ENCODE data around the gene SERPING1. TPM values are rescaled to one million over a fixed set of nuclear protein-coding genes. Genes with fewer than 3 reads are reported as not detected.

SERPING1 gene
- total RNA-seq, 1 donor from 2014 or later: 471 TPM

DNA sequence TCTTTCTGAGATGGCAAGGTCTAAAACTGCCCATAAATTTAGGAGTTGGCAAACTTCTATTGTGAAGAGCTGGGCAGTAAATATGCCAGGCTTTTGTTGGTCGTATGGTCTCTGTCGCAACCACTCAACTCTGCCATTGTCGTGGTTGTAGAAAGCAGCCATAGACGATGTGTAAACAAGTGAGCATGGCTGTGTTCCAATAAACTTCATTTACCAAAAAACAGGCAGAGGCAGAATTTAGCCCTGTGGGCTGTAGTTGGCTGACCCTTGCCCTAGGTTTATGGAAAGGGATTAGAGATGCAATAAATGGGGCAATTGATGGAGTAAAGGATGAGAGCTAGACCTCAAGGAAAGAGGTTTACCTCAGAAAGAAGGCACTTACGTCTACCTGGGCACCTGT, 34.6 kb downstream of the SERPING1 start:
- Histone ChIP-seq H3K9me3 (no peaks in the 10 kb centered on the region), H3K27me3 (ENCODE audit: low read depth) (no peaks in the 10 kb centered on the region), H3K4me1 (no peaks in the 10 kb centered on the region), H3K27ac (no peak overlapping the region), H3K36me3 (no peaks in the 10 kb centered on the region), H3K4me3 (no peak overlapping the region)
- no peak for ATAC-seq
- TF ChIP-seq, protein P1, sequence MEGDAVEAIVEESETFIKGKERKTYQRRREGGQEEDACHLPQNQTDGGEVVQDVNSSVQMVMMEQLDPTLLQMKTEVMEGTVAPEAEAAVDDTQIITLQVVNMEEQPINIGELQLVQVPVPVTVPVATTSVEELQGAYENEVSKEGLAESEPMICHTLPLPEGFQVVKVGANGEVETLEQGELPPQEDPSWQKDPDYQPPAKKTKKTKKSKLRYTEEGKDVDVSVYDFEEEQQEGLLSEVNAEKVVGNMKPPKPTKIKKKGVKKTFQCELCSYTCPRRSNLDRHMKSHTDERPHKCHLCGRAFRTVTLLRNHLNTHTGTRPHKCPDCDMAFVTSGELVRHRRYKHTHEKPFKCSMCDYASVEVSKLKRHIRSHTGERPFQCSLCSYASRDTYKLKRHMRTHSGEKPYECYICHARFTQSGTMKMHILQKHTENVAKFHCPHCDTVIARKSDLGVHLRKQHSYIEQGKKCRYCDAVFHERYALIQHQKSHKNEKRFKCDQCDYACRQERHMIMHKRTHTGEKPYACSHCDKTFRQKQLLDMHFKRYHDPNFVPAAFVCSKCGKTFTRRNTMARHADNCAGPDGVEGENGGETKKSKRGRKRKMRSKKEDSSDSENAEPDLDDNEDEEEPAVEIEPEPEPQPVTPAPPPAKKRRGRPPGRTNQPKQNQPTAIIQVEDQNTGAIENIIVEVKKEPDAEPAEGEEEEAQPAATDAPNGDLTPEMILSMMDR (IDR thresholded peaks at IDR 0.05): no peak
- intact Hi-C loops (cut with DNase I): no loop called here
- no peak for DNase-seq

DNA sequence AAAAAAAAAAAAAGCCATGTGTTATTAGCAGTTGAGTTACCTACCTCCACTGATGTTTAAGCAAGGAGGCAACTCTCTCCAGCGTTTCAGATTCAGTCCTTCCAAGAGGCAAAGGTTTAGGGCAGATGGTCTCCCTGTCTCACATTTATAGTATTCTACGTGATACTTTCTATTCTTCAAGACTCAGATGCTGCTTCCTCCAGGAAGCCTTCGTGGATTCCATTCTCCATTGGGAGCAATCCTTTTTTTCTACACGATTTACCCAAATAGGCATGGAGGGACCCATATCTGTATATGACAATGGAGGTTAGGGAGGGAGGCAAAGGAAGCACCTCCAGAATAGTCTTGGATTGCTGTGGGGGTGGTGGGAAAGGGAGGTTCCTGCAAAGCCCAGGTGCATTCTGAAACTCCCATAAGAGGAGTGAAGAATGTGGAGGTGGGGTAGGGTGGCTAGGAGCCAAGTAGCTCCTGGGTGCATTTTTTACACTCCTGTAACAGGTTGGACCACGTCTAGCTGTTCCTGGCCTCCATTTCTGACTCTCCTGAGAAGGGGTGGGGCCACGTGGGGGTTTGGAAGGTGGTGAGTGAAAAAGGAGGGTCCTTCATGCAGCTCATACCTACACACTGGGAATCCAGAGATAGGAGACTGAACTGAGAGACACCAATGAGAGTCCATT, 36.0 kb downstream of the SERPING1 start:
- TF ChIP-seq, protein P1 (IDR thresholded peaks at IDR 0.05): no peak
- Histone ChIP-seq H3K27me3 (ENCODE audit: low read depth) (no peaks in the 10 kb centered on the region), H3K9me3 (no peaks in the 10 kb centered on the region), H3K4me1 (peaks cover 7% of the 10 kb centered on the region), H3K27ac (no peak overlapping the region), H3K4me3 (no peak overlapping the region), H3K36me3 (no peaks in the 10 kb centered on the region)
- intact Hi-C loops (cut with DNase I): no loop called here
- DNase-seq: no peak
- no peak for ATAC-seq

DNA sequence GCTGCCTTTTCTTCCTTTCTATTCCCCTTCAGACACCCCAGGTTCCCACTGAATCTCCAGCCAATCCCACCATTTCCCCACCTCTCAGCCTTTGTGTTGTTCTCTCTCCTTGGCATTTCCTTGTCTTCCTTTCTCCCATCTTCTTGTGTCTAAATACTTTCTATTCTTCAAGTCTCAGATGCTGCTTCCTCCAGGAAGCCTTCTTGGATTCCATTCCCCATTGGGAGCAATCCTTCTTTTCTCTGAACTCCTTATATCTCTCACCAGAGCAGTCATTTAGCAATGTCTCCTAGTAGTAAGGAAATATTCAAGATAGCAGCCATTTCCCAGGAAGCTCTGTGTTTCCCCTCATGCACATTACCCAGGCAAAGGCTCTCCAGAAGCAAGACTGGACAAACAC, 36.8 kb downstream of the SERPING1 start:
- TF ChIP-seq, protein P1 (IDR thresholded peaks at IDR 0.05): no peak
- no peak for DNase-seq
- Histone ChIP-seq H3K27ac (no peak overlapping the region), H3K9me3 (no peaks in the 10 kb centered on the region), H3K27me3 (ENCODE audit: low read depth) (no peaks in the 10 kb centered on the region), H3K4me1 (peaks cover 9% of the 10 kb centered on the region), H3K36me3 (no peaks in the 10 kb centered on the region), H3K4me3 (no peak overlapping the region)
- no peak for ATAC-seq
- intact Hi-C loops (cut with DNase I): no loop called here

DNA sequence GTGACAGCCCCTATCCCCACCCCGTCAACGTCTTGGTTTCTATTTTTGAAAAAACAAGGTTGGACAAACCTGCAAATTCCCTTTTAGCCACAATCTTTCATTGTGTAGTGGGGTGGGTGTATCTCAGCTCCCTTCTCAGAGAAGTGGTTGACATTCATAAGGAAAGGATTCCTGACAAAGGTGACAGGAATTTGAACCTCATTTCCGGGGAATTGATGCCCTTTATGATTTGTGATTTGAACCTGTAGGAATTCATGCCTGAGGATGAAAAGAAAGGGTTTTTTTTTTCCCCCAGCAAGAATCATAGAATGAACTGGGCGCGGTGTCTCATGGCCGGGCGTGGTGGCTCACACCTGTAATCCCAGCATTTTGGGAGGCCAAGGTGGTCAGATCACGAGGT, 37.8 kb downstream of the SERPING1 start:
- Histone ChIP-seq H3K27me3 (ENCODE audit: low read depth) (no peaks in the 10 kb centered on the region), H3K9me3 (no peaks in the 10 kb centered on the region), H3K27ac (no peak overlapping the region), H3K36me3 (no peaks in the 10 kb centered on the region), H3K4me3 (no peak overlapping the region), H3K4me1 (peaks cover 18% of the 10 kb centered on the region)
- DNase-seq: no peak
- intact Hi-C loops (cut with DNase I): no loop called here
- no peak for ATAC-seq
- TF ChIP-seq, protein P1 (IDR thresholded peaks at IDR 0.05): no peak

DNA sequence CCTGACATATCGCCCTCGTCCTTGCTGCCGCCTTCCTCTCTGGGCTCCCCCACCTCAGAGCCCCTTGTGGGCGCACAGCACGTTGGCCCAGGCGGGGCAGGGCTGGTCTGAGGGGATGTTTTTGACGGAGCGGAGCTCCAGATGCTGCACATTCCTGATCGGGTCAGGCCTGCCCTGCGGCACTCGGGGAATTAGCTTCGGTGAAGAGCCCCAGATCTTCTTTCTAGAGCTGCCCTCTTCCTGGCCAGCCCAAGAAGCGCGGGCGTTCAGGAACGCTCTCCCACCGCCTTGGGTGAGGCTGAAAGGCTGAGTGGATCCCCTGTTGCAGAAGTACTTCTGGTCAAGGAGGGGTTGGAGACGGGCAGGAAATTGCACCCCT, 40.1 kb downstream of the SERPING1 start:
- H3K27ac ChIP-seq: peak overlapping the region; percentile 84
- peaks cover 29% of the 10 kb centered on the region for H3K4me1 ChIP-seq
- no peaks in the 10 kb centered on the region for H3K27me3 ChIP-seq (ENCODE audit: low read depth)
- no peaks in the 10 kb centered on the region for H3K36me3 ChIP-seq
- TF ChIP-seq, protein P1 (IDR thresholded peaks at IDR 0.05): no peak
- ATAC-seq (peak; percentile 33 to 40), DNase-seq (no peak)
- intact Hi-C loops (cut with DNase I): no loop called here
- H3K4me3 ChIP-seq: peak overlapping the region; percentile 73
- no peaks in the 10 kb centered on the region for H3K9me3 ChIP-seq

Data from lower lobe of right lung (tissue), 2 donors.